ENCODE results near the gene ZNF792.
A peak's percentile ranks its signal among the peaks of the same experiment; 100 is the strongest.
"Not testable (repeated sequence)": the region's sequence is repeated elsewhere in the genome, so short reads cannot be mapped to it uniquely, and the experiment has no call there.

The ZNF792 gene

DNA sequence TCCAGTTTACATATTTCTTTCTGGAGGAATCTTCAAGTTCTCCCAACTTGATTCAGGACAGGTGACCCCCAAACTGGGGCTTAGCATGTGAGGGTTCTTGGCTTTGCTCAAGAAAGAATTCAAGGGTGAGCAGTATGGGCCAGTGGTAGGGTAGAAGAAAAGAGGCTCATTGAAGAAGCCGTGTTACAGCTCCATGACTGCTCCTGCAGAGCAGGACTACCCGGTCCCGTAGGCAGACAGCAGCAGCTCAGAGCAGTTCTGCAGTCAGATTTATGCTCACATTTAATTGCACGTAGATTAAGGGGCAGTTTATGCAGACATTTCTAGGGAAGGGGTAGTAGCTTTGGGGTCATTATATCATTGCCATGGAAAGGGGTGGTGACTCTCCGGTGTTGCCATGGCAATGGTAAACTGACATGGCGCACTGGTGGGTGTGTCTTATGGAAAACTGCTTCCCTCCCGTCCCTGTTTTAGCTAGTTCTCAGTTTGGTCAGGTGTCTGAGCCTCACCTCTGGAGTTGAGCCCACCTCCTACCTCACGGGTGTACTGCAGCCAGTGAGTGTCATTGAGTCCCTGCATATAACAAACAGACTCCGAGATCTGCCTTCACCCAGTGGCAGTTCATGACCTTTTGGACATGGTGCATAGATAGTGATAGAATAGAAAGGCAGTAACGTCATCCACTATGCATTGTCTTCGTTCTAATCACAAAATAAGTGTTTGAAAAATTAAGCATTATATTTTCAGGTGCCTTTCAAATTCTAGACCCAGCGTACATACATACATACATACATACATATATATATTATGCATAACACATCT lies 16.0 kb upstream of the ZNF792 start:
- no peak for DNase-seq
- intact Hi-C loops (cut with DNase I) = no loop called here

GRCh38 chr19:34976611-34977010 lies 12.6 kb upstream of the ZNF792 start:
- intact Hi-C loops (cut with DNase I) = no loop called here
- peak in 4 of 42 donors; percentile 3 to 18 (median 10) for DNase-seq

GRCh38 chr19:34975056-34975455 lies 11.0 kb upstream of the ZNF792 start:
- DNase-seq = peak in 3 of 42 donors; percentile 11 to 20 (median 20)
- intact Hi-C loops (cut with DNase I) = no loop called here

DNA sequence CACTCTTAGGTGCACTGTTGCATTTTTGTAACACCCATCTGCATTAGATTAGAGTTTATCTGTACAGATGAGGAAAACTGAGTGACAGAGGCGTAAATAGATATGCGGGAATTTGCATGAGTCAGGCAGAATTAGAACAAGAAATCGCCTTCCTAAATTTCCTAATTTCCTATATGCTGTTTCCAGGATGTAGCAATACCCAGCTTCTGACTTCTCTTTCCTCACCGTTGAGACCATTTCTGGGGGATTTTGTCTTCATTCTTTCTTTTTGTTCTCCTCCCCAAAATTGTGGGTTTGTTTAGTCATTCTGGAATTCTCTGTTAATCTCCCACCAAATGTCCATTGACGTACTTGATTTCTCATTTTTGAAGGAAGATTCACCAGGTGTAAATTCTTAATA lies 10.6 kb upstream of the ZNF792 start:
- intact Hi-C loops (cut with DNase I) = no loop called here
- peak in 1 of 42 donors; percentile 19 for DNase-seq

- peak in 3 of 42 donors; percentile 12 to 22 (median 22) for DNase-seq
- intact Hi-C loops (cut with DNase I) = no loop called here
Measured at GRCh38 chr19:34972163-34972705, 8.2 kb upstream of the ZNF792 start.

GRCh38 chr19:34970185-34970780 lies 6.3 kb upstream of the ZNF792 start:
- intact Hi-C loops (cut with DNase I) = not testable (repeated sequence)
- DNase-seq = peak in 3 of 42 donors; percentile 4 to 24 (median 15)

- intact Hi-C loops (cut with DNase I) = no loop called here
- DNase-seq = peak in 2 of 42 donors; percentile 29 to 31
Measured at GRCh38 chr19:34969721-34970120, 5.7 kb upstream of the ZNF792 start.

GRCh38 chr19:34967551-34967950 lies 3.5 kb upstream of the ZNF792 start:
- DNase-seq = peak in 2 of 42 donors; percentile 23 to 37
- intact Hi-C loops (cut with DNase I) = no loop called here

DNA sequence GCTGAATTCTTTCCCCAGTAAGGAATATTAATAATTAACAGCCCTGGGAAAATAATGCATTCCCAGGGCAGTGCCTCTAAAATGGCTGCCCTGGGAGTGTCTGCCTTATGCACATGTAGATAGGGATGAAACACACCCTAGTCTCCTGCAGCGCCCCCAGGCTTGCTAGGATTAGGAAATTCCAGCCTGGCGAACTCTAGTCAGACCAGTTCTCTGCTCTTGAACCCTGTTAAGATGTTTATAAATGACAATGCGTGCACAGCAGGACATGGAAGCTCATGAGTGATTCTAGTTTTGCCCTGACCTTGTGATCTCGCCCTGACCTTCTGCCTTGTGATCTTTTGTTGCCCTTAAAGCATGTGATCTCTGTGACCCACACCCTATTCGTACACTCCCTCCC lies 1.5 kb upstream of the ZNF792 start:
- peak in 1 of 42 donors; percentile 5 for DNase-seq
- intact Hi-C loops (cut with DNase I) = not testable (repeated sequence)

DNA sequence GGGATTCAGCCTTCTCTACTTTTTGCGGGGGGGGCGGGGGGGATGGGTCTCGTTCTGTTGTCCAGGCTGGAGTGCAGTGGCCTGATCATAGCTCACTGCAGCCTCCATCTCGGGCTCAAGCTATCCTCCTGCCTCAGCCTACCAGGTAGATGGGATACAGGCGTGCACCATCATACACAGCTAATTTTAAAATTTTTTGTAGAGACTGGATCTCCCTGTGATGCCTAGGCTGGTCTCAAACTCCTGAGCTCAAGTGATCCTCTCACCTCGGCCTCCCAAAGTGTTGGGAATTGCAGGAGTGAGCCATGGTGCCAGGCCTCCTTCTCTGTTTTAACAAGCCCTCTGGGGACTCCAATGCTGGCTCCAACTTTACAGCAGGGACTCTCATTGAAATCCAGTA lies 569 bp upstream of the ZNF792 start:
- intact Hi-C loops (cut with DNase I) = no loop called here
- peak in 1 of 42 donors; percentile 33 for DNase-seq

DNA sequence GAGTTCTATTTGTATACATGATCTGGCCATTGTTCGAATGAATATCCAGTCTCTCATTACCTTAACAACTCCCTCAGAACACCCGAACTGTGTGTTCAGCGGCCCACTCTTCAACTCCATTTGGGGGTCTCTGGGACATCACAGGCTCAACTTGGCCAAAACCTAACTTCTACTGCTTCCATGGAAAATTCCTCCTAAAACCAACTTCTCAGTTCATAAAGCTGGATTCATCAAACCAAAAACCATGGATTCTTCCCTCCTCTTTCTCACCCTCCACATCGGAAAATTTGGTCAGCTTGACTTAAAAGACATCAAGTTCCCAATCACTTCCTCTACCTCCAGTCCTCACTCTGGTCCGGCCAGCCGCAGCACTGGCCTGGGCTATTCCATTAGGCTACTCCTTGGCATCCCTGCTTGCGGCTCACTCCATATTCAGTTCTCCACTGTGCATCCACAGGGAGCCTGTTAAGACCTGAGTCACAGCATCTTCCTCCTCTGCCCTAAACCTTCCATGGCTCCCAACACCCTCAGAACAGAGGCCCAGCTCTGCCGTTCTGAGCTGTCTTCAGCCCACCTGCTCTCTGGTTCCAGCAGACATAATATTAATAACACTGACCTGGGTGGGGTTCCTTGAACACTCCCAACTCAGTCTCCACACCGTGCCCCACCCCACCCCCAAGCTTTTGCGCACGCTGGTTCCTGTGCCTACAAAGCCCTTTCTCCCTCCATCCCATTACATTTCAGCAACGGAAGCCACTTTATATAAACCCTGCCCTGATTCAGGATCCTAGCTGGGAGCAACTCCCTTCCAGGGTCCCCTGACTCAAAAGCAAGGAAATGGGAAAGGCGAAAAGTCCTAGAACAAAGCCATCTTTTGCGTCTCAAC lies 1.1 kb downstream of the ZNF792 start:
- intact Hi-C loops (cut with DNase I) = no loop called here
- DNase-seq = peak in 24 of 42 donors; percentile 15 to 60 (median 36)

DNA sequence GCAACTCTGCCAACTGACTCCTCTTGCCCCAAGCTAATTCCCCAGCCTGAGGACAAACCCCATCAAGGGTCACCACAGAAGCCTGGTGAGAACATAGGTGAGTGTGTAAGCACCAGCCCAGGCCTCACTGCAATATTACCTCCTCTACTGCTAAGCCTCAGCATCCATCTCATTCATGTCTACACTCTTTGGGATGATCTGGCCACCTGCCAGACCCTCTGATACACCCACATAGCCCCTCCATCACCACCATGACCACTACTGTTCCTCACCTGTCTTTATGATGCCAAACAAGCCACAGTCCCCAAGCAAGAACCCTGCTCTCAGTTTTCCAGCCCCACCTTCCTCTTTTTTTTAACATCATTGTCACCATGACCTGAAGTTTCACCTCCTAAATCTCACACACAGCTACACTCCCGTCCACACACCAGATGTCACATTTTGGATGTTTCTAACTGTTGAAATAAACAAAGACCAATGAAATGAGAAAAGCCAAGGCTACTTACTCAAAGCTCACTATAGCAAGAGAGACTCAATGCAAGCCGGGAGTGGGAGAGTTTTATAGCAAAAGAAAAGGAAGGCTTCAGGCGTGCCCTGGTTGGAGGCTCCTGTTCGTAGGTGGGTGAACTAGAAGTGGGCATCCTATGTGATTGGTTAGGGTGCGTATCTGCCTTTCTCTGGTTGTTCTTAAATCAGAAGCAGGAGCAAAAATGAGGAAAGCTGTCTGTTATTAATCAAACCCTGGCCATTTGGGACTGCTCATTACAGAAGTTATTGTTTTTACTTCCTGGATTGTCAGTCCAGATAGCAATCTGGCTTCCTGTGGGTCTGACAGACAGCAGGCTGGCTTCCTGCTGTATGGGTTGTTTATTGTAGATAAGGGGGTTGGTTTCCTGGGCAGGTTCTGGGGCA lies 2.0 kb downstream of the ZNF792 start:
- peak in 9 of 42 donors; percentile 13 to 60 (median 35) for DNase-seq
- intact Hi-C loops (cut with DNase I) = no loop called here

DNA sequence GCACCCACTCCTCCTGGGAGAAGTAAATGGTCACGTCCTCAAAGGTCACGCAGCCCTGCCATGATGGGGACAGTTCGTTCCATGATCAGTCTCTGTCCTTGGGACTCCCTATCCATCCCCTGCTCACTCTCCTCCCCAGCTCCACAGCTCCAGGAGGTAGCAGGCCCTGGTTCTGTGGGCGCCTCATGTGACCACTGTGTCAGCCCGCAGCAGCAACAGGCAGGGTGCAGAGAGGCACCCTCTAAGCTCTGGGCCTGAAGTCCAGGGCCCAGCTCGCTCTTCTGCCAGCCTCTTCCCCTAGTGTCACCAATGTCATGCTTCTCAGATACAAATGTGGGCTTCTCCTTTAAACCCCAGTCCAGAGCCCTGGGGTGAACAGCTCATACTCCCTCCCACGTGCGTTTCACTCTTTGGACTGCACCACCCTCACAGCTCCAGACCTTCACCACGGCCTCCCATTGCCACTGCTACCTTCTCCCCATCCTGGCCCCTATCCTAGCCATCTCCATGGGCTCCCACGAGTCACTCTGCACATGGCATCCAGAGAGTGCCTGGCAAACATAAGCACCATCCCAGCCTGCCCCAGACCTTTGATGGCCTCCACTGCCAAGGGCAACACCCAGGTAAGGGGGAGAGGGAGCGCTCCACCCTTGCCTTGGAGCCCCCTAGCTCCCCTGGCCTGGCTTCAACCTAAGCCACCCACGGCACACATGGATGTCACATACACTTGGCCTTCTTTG lies 2.9 kb downstream of the ZNF792 start:
- intact Hi-C loops (cut with DNase I) = no loop called here
- peak in 1 of 42 donors; percentile 22 for DNase-seq

DNA sequence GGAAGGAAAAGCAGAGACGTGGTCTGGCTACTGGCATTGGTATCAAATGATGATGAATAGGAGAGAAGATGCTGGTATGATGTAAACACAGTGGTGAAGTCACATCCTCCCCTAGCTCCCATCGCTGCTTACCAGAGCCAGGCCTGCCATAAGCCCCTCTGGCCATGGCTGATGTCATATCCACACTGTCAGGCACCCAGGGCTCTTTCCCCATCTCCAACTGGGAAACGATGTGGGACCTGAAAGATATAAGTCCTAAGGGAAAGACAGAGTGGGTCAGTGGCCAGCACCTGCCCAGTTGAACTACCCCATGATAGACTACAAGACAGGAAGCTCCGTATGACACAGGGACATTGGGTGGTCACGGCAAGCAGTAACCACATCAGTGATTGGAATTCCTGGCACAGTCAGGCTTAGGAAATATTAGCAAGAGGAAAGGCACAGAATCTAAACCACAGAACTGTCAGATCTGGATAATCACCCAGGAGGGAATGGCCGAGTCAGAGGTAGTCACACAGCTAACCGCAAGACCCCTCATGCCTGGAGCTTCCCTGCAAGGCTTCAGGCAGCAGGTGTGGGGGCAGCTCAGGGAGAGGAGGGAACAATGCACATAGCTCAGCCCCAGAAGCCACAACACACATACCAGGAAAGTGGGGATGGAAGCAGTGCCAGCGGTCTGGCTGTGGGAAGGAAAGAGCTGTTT lies 3.8 kb downstream of the ZNF792 start:
- intact Hi-C loops (cut with DNase I) = no loop called here
- peak in 1 of 42 donors; percentile 25 for DNase-seq

DNA sequence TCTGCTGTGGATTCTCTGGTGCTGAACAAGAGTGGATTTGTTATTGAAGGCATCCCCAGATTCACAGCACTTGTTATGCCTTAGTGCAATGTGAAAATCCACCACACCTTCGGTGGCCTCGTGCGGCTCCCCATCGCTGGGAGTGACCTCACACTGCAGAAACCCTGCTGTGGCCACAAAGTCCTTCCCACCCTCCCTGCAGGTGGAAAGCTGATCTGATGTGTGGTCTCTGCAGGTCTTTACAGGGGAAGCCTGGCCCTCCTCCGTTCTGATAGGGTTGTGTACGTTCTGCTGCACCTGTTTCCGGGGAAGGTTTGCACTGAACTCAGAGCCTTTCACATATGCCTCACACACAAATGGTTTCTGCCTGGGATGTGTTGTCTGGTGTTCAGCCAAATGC lies 5.0 kb downstream of the ZNF792 start:
- peak in 1 of 42 donors; percentile 12 for DNase-seq
- intact Hi-C loops (cut with DNase I) = no loop called here

- peak in 1 of 42 donors; percentile 18 for DNase-seq
- intact Hi-C loops (cut with DNase I) = no loop called here
Measured at GRCh38 chr19:34957830-34958751, 5.9 kb downstream of the ZNF792 start.
